Activated T-helper 1 cell treated with anti-CD3 and anti-CD28 coated beads, Interleukin-2, amount 50 U/mL, for 16 hours (primary cell): Measurements from ENCODE around the gene HIRA.

Experiments
- DNase-seq, 2 donors: peaks; one replicate each; pipeline ENCODE4 v3.0.0-alpha.2; 2020; ENCODE audit warnings: low read depth in 1 of 2, low spot score in 1 of 2

HIRA gene, protein sequence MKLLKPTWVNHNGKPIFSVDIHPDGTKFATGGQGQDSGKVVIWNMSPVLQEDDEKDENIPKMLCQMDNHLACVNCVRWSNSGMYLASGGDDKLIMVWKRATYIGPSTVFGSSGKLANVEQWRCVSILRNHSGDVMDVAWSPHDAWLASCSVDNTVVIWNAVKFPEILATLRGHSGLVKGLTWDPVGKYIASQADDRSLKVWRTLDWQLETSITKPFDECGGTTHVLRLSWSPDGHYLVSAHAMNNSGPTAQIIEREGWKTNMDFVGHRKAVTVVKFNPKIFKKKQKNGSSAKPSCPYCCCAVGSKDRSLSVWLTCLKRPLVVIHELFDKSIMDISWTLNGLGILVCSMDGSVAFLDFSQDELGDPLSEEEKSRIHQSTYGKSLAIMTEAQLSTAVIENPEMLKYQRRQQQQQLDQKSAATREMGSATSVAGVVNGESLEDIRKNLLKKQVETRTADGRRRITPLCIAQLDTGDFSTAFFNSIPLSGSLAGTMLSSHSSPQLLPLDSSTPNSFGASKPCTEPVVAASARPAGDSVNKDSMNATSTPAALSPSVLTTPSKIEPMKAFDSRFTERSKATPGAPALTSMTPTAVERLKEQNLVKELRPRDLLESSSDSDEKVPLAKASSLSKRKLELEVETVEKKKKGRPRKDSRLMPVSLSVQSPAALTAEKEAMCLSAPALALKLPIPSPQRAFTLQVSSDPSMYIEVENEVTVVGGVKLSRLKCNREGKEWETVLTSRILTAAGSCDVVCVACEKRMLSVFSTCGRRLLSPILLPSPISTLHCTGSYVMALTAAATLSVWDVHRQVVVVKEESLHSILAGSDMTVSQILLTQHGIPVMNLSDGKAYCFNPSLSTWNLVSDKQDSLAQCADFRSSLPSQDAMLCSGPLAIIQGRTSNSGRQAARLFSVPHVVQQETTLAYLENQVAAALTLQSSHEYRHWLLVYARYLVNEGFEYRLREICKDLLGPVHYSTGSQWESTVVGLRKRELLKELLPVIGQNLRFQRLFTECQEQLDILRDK

DNA sequence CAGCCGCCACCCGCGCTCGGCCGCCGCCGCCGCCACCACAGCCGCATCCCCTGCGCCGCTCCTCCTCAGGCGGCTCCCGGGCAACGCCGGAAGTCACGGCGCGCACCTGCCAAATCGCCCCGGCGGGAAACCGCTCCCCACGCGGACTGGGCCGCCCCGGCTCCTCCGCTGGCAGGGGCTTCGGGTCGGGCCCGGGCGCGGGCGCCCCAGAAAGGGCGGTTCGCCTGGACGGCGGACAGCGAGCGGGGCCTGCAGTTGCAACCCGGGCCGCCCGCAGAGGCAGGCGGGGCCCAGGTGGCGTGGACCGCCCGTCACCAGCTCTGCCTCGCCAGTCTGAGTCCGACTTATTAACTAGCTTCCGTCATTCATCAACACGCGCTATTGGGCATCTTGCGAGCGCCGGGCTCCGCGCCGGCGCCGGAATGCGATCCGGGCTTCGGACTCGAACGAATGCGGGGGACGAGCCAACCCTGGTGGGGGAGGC is at the start of gene HIRA:
Gene HIRA (minus strand): TSS at position 85 of the 484 bp plus-strand sequence. CDS start 257 bp downstream, outside the sequence.
- peak; percentile 78 to 83 for DNase-seq

DNA sequence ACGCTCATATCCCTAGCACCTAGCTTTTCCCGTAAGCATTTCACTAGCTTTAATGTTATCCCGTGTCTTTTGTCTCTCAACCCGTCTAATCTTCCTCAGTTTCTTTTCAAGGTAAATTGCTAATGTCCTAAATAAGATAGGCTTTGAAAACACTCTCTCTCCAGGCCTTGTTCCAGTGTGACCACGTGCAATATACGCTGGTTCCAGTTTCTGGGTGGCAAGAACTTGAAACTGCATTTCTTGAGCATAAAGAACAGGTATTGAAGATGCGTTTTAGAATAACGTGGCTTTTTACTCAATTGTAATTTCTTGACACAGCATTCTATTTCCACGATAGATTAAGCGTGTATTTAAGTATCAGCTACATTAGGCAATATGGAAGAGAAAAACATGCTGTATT is 49.3 kb upstream of the HIRA start:
- DNase-seq: no peak

DNA sequence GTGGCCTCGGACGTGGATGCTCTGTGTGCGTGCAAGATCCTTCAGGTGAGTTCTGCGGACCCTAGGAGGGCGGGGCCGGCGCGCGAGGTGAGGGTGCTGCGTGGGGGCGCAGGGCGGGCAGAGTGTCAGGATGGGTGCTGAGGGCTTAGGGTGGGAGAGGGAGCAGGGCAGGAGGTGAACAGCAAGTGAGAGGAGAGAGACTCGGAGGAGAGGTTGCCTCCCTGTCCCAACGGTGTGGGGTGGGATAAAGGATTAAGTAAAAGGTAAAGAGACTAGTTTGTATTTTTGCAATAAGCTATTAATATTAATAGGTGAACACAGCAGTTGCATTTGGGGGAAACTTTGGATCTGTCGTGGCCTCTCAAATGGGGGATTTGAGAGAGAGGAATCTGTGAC is 48.6 kb upstream of the HIRA start:
- no peak for DNase-seq

DNA sequence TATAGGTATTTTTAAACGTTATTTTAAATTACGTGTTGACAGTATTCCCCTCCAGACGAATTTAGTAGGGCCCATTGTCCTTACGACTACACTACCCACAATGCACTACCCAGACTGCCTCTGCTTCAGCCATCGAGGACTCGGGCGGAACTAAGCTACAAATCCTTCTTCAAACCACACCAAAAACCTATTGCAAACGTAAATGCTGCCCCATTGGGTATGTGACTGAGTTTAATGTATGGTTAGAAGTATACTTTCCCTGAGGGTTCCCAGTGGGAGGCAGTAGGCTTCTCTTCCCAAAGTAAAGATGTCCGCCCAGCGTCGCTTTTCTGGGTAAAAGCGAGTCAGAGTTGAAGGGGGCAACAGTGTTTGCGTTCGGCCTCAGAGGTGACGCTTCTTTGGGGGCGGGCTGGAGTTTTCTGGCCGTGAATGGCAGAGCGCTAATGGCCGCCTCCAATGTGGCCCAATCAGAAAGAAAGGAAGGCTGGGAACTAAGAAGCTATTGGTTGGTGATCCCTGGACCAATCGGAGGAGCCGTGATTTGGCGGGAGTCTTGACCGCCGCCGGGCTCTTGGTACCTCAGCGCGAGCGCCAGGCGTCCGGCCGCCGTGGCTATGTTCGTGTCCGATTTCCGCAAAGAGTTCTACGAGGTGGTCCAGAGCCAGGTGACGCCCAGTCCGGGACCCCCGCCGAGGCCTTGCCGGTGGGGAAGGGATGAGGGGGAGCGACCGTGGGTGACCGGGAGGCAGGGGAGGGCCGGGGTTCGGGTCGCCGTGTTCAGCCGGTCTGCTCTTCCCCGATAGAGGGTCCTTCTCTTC is 48.0 kb upstream of the HIRA start, which contains the start of gene CDC45:
Gene CDC45 (plus strand): TSS at position 566 of the 818 bp plus-strand sequence. CDS start 49 bp downstream, at position 615.
- peak; percentile 84 to 87 for DNase-seq

DNA sequence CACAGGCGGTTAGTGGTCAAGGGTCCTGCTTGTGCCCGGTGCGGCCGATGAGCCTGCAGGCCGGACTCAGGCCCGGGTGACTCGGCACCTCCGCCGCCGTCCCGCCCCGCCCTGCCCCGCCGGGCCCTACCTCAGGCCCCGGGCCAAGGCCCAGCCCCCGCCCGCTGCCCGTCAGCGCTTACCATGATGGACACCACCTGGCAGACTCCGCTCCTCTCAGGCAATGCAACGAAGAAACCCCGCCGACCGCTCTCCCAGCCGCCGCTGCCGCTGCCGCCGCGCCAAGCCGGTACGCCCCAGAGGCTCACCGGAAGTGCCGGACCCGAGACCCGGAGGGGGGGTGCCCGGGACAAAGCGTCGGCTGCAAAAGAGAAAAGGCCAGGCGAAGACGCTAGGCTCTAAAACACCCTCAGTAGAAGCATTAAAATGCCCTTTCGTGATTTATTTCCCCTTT is 47.4 kb upstream of the HIRA start, which contains the start of gene UFD1:
Gene UFD1 (minus strand): TSS at position 293 of the 454 bp plus-strand sequence. CDS start 108 bp downstream, at position 185.
- DNase-seq: peak; percentile 59 to 71

DNA sequence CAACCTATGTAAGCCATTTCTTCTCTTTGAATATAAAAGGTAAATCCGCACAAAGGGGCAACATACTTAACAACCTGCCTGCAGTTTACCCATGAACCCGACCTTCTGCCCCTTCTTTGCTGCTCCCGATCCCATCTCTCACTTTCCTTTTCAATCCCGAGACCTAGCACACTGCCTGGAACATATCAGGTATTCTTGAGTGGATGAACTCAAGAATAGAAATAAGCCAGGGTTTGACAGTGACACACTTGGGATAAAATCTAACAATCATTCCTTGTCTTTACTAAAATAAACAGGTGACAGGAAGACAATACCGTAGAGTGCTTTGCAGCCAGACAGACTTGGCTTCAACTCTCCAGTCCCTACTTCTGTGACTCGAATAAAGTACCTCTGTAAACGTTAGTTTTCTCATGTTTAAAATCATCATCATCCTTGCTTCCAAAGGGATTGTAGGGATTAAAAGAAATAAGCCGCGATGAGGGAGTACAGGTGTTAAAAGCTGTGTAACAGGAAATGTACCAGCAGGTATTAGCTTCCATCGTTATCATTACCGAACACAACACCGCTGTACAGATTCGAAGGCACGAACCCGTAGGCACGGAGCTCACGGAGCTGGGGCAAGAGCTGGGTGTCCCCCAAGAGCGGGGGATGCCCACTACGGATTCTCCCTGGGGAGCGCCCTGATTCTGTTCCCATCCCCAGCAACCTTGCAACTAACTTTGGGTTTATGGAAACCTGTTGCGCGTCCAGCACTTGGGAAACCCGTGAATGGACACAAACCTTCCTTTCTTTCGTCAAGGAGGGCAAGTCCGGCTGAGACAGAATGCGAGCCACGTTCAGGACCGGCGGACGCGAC is 46.7 kb upstream of the HIRA start:
- DNase-seq: no peak

DNA sequence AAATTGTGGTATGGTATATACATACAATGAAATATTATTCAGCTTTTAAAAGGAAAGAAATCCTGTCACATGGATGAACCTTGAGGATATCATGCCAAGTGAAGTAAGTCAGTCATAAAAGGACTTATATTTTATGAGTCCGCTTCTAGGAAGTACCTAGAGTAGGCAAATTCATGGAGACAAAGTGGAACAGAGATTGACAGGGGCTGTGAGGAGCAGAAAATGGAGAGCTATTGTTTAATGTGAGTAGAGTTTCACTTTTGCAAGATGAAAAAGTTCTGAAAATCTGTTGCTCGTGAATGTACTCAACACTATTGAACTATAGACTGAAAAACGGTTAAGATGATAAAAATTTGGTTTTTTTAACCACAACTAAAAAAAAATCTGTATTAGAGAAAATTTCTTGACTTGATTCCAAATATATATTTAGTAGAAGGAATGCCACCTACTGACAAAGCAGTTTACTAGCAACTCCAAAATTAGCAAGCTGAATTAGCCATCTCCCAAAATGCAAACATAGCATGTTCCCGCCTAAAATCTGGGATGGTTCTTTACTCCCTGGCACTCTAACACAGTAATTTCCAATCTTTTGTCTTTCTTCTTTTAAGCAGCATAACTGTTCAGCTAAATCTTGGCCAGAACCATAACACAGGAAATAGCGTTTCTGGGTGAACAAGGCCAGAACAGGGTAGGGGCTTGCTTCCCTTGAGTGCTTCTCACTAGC is 46.0 kb upstream of the HIRA start:
- no peak for DNase-seq

DNA sequence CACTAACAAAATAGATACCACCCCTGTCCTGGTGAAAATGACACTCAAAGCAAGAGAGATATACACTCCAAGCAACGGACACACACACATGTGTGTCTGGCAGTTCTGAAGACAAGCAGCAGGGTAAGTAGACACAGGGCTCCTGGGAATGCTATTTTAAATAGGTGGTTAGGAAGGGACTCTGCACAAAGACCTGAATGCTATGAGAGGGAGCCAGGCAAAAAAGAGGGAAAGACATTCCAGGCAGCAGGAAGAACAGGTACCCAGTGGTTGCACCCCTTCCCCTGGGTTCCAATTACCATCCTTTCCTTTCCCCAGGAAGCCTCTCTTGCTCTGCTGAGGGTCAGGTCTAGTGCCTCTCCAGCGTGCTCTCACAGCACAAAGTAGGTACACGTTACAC is 44.5 kb upstream of the HIRA start:
- no peak for DNase-seq

DNA sequence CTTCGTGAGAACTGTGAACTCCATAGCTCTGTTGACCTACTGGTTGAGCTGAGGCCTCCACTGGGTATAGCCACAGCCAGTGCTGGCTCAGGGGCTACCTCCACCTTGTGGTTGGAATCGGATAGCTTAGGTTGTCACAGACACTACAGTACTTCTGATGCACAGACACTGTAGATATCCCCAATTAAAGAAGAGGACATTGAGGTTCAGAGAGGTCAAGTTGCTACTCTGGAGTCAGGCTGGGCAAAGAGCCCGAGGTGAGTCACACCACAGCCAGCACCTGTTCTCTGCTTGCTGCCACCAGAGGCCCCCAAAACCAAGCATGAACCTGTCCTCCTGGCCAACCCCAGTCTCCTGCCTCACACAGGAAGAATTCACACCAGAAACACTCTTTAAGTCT is 42.0 kb upstream of the HIRA start:
- no peak for DNase-seq

DNA sequence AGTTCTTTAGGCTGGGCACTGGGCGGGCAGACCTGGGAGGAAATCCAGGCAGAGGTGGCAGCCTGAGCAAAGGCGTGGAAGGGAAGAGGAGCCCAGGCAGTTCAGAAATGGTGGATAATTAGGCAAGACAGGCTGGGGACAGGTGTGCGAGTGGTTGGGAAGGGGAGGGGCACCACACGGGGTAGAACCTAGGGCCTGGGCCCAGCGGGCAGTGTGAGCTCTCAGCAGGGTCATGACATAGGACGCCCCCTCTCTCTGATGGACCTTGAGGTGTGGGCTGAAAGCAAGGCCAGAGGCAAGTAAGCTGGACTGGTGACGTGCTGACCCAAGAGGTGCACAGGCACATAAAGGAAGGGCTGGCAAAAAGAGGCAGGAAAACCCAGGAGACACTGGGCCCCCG is 40.7 kb upstream of the HIRA start:
- DNase-seq: no peak

DNA sequence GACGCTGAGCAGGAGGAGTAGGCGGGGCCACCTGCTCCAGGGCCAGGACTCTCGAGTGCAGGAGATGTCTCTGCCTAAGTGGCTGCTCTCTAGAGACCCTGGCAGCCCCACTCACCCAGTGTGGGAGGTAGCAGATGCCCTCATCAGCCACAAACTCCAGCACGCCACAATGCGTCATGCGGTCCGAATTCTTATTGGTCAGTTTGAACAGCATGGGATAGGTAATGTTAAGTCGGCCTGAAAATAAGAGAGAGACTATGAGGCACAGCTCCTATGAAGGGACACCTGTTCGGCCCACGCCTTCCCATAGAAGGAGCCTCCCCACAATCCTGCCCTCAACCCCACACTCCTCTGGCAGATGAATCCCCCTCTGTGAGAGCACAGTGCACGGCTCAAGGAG is 40.0 kb upstream of the HIRA start:
- no peak for DNase-seq

DNA sequence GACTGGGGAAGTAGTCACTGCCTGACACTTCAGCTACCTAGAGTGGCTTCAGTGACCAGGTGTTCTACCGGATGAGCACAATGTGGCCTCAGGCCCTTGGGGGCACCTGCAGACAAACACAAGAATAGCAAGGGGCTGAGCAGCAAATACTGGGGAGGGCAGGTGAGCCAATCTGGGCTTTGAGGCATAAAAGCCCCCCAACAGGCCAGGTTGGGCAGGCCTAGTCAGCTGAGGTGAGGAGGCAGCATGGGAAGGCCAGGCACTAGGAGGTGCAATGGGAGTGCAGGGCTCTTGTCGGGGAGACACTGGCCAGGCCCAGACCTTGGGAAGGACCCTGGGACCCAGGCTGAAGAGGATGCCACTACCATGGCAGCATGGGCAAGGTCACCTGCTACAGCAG is 38.5 kb upstream of the HIRA start:
- no peak for DNase-seq

DNA sequence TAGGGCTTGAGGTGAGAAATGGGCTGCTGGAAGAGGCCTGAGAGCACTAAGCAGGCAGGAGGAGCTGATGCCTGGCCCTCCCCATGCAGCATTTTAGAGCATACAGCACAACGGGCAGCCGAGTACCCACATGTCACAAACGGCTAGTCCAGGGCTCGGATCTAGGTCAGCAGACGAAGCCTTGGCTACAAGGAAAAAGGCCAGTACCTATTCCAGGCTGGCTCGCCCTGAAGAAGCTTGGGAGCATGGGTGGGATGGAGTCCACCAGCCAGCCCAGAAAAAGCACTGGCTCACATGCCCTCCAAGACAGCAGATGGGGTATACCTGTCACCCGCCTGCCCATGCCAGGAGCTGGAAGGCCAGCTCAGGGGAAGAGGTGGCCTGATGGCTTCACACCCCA is 37.9 kb upstream of the HIRA start:
- DNase-seq: no peak

DNA sequence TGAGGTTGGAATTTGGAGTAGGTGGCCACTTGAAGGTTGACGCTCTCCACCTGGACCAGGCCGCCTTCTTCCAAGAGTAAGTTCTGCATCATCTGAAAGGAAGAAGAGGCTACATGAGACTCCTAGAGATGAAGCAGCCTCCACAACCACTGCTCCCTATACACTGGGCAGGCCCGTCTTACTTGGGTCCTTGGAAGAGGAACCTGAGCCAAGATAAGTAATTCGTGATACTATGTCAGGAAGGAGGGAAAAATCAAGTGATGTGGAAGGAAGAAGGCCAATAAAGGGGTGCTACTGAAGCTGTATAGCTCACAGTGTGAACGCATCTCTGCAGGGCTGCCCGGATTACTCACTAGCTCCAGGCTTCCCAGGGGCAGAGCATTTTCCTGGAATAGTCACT is 36.4 kb upstream of the HIRA start:
- DNase-seq: no peak

DNA sequence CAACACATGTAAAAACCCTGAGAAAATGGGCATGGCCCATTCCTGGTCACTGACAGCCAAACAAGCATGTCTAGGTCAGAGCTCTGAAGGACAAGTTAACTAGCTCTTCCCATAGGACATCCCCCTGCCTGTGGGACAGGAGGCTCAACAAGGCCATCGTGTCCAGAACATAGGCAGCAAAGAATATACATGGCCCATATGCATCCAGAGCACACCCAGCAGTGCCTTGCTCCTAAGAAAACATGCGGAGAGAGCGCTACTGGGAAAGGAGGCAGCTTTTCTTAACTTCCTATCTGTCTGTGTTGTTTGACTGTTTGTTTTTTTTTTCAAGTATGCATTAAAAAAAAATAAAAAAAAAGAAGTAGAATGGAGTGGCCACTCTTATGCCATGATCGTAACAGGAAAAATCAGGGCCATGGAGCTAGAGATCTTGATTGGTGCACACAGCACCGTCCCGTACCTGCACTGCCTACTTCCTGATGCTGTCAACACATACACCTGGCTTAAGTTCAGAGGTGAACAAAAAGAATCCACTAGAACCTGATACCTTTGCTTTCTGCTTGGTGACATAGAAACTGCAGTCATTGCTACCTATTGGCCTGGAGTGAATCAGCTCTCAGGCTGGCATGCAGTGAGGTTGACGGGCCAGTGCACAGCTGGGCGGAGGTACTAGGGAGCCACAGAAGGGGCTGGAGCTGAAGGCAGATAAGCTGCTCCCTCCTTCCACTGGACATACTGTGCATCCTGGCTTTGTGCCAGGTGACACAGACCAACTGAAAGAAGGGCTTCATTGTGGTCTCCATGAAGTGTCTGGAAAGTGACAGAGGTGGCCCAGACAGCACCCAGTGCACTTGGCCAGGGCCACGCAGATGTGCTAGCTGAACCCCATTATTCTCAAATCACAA is 35.6 kb upstream of the HIRA start:
- no peak for DNase-seq

DNA sequence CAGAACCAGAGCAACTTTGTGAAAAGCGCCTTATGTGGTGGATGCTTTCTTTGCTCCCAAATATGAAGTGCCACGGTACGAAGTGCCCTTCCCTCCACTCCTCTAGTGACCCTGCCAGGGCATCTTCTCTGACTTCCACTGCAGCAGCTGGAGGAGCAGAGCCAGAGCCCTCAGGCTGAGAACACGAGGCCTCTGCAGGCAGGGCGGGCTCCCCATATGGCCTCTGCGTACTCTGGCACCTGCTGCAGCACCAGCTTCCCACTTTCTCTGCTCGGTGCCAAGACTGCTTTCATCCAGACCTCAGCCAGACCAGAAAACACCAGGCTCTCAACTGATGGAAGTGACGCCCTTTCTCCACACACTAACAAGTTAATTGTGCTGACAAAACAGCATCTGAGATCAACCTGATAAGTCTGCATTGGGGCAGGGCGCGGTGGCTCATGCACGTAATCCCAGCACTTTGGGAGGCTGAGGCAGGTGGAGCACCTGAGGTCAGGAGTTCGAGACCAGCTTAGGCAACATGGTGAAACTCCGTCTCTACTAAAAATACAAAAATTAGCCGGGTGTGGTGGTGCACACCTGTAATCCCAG is 34.7 kb upstream of the HIRA start:
- DNase-seq: no peak

DNA sequence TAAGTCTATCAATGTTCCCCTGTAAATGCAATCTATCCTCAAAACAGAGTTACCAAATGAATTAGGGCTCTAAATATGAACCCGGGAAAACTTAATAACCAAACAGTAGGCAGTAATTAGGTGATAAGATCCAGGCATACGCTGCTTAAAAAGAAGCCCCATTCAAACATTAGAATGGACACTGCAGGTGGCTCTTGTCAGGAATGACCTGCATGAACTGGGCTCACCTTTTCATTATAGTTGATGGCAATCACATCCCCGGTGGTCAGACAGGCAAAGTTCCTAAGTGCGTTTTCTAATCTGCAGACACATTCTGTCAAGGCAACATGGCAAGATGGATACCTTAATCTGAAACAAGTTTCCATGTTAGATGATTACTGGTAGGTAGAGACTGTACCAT is 33.4 kb upstream of the HIRA start:
- no peak for DNase-seq

DNA sequence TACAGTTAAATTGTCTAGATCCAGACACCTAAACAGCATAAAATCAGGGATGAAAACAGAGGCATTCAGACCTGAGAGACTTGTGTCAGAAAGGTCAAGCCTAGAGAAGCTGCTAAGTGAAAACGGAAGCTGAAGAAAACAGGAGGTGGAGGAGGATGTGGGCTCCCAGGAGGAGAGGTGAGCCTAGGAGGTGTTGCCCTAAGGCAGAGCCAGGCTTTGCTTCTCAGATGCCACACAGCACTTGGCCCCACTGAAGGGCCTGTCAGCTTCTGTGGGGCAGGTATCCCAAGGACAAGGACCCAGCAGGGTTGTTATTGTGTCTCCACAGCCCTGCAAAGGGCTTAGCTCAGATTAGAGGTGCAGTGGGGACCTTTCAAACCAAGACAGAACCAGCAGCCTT is 33.0 kb upstream of the HIRA start:
- DNase-seq: no peak
